Activated T-cell treated with anti-CD3 and anti-CD28 coated beads, Interleukin-2, amount 50 U/mL, for 4 hours (primary cell): ENCODE measurements around the gene OR5AC2. TPM values are rescaled to one million over a fixed set of nuclear protein-coding genes. Genes with fewer than 3 reads are reported as not detected.

Experiments
- ATAC-seq, 2 donors: fragments of 200-7000 bp; cut with Tn5 transposase; one replicate each; pipeline ENCODE4 v1.10.0; 2021
- DNase-seq: peaks from one replicate; pipeline ENCODE4 v3.0.0-alpha.2; 2020
- H3K27me3 Mint-ChIP-seq: one replicate; pipeline ENCODE4 v1.8.0; 2021; ENCODE audit warnings: low read depth, mixed read lengths
- H3K36me3 Mint-ChIP-seq: one replicate; pipeline ENCODE4 v1.8.0; 2022; ENCODE audit warnings: mixed read lengths; ENCODE audit not compliant: insufficient read depth
- H3K4me1 Mint-ChIP-seq: one replicate; pipeline ENCODE4 v1.8.0; 2021; ENCODE audit warnings: low read depth, mixed read lengths
- H3K4me3 Mint-ChIP-seq: one replicate; pipeline ENCODE4 v1.8.0; 2021; ENCODE audit warnings: mild to moderate bottlenecking, moderate library complexity, mixed read lengths
- H3K9me3 Mint-ChIP-seq: one replicate; pipeline ENCODE4 v1.8.0; 2021; ENCODE audit warnings: mixed read lengths
- total RNA-seq, 3 donors: library from RNA; stranded (reverse); gene quantifications; one replicate each; pipeline ENCODE4 v1.2.1, GENCODE V29; 2021

Gene OR5AC2
- total RNA-seq, 3 donors from 2014 or later: not detected

- Mint-ChIP-seq H3K9me3 (peaks cover 3% of the 10 kb centered on the region), H3K4me3 (no peak overlapping the region), H3K4me1 (no peaks in the 10 kb centered on the region), H3K36me3 (no peaks in the 10 kb centered on the region), H3K27me3 (no peaks in the 10 kb centered on the region)
- ATAC-seq (no peak), DNase-seq (no peak)
Measured at GRCh38 chr3:98108162-98108561, 21.2 kb downstream of the OR5AC2 start.

- Mint-ChIP-seq H3K4me3 (no peak overlapping the region), H3K27me3 (no peaks in the 10 kb centered on the region), H3K9me3 (peaks cover 3% of the 10 kb centered on the region), H3K4me1 (no peaks in the 10 kb centered on the region), H3K36me3 (no peaks in the 10 kb centered on the region)
- DNase-seq (no peak), ATAC-seq (no peak)
Measured at GRCh38 chr3:98109807-98110549, 23.0 kb downstream of the OR5AC2 start.

GRCh38 chr3:98110550-98110908 is 23.6 kb downstream of the OR5AC2 start:
- Mint-ChIP-seq H3K9me3 (peaks cover 3% of the 10 kb centered on the region), H3K27me3 (no peaks in the 10 kb centered on the region), H3K36me3 (no peaks in the 10 kb centered on the region), H3K4me1 (no peaks in the 10 kb centered on the region), H3K4me3 (no peak overlapping the region)
- DNase-seq (no peak), ATAC-seq (no peak)

GRCh38 chr3:98114264-98114663 is 27.3 kb downstream of the OR5AC2 start:
- Mint-ChIP-seq H3K4me3 (no peak overlapping the region), H3K4me1 (no peaks in the 10 kb centered on the region)

GRCh38 chr3:98115717-98116116 is 28.7 kb downstream of the OR5AC2 start:
- DNase-seq: no peak
- no peaks in the 10 kb centered on the region for H3K4me1 Mint-ChIP-seq
- no peak for ATAC-seq
- H3K9me3 Mint-ChIP-seq: peaks cover 10% of the 10 kb centered on the region
- H3K36me3 Mint-ChIP-seq: no peaks in the 10 kb centered on the region
- peaks cover 16% of the 10 kb centered on the region for H3K27me3 Mint-ChIP-seq
- H3K4me3 Mint-ChIP-seq: no peak overlapping the region

More at GRCh38 chr3:98114264-98114663, 27.3 kb downstream of the OR5AC2 start:
- Mint-ChIP-seq H3K27me3 (peaks cover 11% of the 10 kb centered on the region), H3K36me3 (no peaks in the 10 kb centered on the region), H3K9me3 (peaks cover 10% of the 10 kb centered on the region)
- DNase-seq (no peak), ATAC-seq (no peak)

DNA sequence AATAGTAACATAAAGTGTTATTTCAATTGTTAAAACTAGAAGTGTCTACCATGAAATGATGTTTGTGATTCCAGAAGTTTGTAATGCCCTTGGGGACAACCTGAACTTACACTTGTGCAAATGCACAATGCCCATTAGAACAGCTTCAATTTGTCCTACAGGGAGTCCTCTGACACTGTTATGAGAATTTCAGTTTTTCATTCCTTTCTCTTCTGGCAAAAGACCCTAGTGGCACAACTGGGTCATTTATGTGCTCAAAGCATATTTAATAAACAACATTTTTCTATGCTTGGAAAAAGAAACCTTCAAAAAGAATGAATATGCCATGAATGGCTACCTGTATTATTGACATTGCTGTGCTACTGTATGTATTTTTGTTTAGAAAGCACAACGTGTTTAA is 43.4 kb downstream of the OR5AC2 start, which contains the start of gene OR5H1:
Gene OR5H1, plus strand, starts transcription at position 301 of the 400 bp plus-strand sequence. CDS start 1,977 bp downstream, outside the sequence.
- ATAC-seq: no peak
- no peak for DNase-seq
- peaks cover 2% of the 10 kb centered on the region for H3K27me3 Mint-ChIP-seq
- no peaks in the 10 kb centered on the region for H3K9me3 Mint-ChIP-seq
- H3K4me3 Mint-ChIP-seq: no peak within 1 kb of the TSS
- no peaks in the 10 kb centered on the region for H3K36me3 Mint-ChIP-seq
- no peaks in the 10 kb centered on the region for H3K4me1 Mint-ChIP-seq

DNA sequence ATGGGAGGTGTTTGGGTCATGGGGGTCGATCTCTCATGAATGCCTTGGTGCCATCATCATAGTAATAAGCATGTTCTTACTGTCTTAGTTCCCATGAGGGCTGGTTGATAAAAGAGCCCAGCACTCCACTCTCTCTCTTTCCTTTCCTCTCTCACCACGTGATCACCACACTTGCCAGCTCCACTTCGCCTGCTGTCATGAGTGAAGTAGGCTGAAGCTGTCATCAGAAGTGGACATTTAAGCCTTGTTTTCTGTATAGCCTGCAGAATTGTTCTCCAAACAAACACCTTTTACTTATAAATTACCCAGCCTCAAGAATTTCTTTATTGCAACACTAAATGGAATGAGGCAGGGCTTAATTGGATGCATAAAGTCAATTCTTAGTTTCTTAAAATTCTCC is 49.7 kb downstream of the OR5AC2 start:
- DNase-seq: no peak
- Mint-ChIP-seq H3K4me1 (no peaks in the 10 kb centered on the region), H3K36me3 (no peaks in the 10 kb centered on the region), H3K4me3 (no peak overlapping the region), H3K9me3 (no peaks in the 10 kb centered on the region), H3K27me3 (peaks cover 2% of the 10 kb centered on the region)
- ATAC-seq: no peak

Other genes starting within 250 kb of the OR5AC2 start
- gene RIOX2, start 114.7 kb upstream of the OR5AC2 start, total RNA-seq: 10 to 100 TPM; 51.2 to 61.3 (median 56.3) TPM
- not detected for gene GABRR3, start 51.9 kb upstream of the OR5AC2 start, total RNA-seq
- gene OR5H1, start 43.5 kb downstream of the OR5AC2 start, total RNA-seq: not detected
- not detected for gene OR5H14, start 60.3 kb downstream of the OR5AC2 start, total RNA-seq
- not detected for gene OR5H15, start 79.5 kb downstream of the OR5AC2 start, total RNA-seq
- not detected for gene OR5H6, start 177.1 kb downstream of the OR5AC2 start, total RNA-seq
- gene OR5H2, start 195.3 kb downstream of the OR5AC2 start, total RNA-seq: not detected